K562 (cell line): ENCODE results near the gene PRCC.

Experiments used
- JUNB ChIP-seq: fragments of 450-650 bp; formaldehyde crosslinking; conservative IDR thresholded peaks from 2 replicates; pipeline ENCODE4 v1.4.0; 2020; ENCODE audit warnings: mild to moderate bottlenecking
- TSHZ1 ChIP-seq: fragments of 250-450 bp; sonication (Bioruptor Pico); IDR thresholded peaks from 2 replicates; pipeline ENCODE4 v1.4.0; 2020; ENCODE audit warnings: mild to moderate bottlenecking, moderate library complexity
- ZNF224 ChIP-seq: sonication (generic); formaldehyde crosslinking; IDR thresholded peaks from 2 replicates; pipeline ENCODE4 v1.8.0; 2022; ENCODE audit warnings: mild to moderate bottlenecking, missing genetic modification reagents
- ZNF696 ChIP-seq: fragments of 250-450 bp; sonication (Bioruptor Pico); conservative IDR thresholded peaks from 2 replicates; pipeline ENCODE4 v1.4.0; 2020; ENCODE audit warnings: mild to moderate bottlenecking, moderate library complexity
- TF ChIP-seq, protein P1 (sequence below): fragments of 250-450 bp; sonication (Bioruptor Pico); IDR thresholded peaks from 2 replicates; pipeline ENCODE4 v1.4.0; 2020

- TF ChIP-seq ZNF696 (CRISPR knock-in tag), result no peak
- TF ChIP-seq ZNF224 (CRISPR knock-in tag), result no peak
- no peak for TF ChIP-seq JUNB (CRISPR knock-in tag)
- TF ChIP-seq, protein P1, sequence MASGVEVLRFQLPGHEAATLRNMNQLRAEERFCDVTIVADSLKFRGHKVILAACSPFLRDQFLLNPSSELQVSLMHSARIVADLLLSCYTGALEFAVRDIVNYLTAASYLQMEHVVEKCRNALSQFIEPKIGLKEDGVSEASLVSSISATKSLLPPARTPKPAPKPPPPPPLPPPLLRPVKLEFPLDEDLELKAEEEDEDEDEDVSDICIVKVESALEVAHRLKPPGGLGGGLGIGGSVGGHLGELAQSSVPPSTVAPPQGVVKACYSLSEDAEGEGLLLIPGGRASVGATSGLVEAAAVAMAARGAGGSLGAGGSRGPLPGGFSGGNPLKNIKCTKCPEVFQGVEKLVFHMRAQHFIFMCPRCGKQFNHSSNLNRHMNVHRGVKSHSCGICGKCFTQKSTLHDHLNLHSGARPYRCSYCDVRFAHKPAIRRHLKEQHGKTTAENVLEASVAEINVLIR, result no peak
- no peak for TF ChIP-seq TSHZ1 (CRISPR knock-in tag)
Observed at GRCh38 chr1:156805766-156806511, 38.6 kb downstream of the PRCC start.
